A549 (cell line): Measurements from ENCODE around the gene ANKFN1. TPM values are rescaled to one million over a fixed set of nuclear protein-coding genes. Genes with fewer than 3 reads are reported as not detected.
A peak's percentile ranks its signal among the peaks of the same experiment; 100 is the strongest.

Experiments
- ATAC-seq, 2 experiments: fragments of 200-7000 bp in 1 of 2; fragments of >200 bp in 1 of 2; cut with Nextera tagmentation in 1 of 2; cut with Tn5 transposase in 1 of 2; 3 replicates each; pipeline versions ENCODE4 v1.8.0 to v1.9.1; 2018 to 2020; ENCODE audit warnings: mild to moderate bottlenecking in 1 of 2, moderate library complexity in 1 of 2
- CTCF ChIA-PET: fragments of 300-600 bp; sonication (Branson Sonifier 250); formaldehyde crosslinking; extraction: SDS; loops from one replicate; lab custom pipeline; 2021; ENCODE audit warnings: antibody characterized with exemption, inconsistent platforms; lab: Yijun Ruan, JAX
- POLR2A ChIA-PET: fragments of 350-600 bp; formaldehyde crosslinking; extraction: SDS; loops from one replicate; lab custom pipeline; 2021; ENCODE audit warnings: antibody characterized with exemption, inconsistent platforms; lab: Yijun Ruan, JAX
- DNase-seq, 2 experiments: peaks; one replicate each; pipeline versions ENCODE4 v3.0.0 to v3.0.0-alpha.2; 2011 to 2016; ENCODE audit warnings: low read depth in 1 of 2, low spot score in 1 of 2
- FAIRE-seq: peaks from 2 replicates; lab custom pipeline; 2011; peaks lifted over from hg19 to GRCh38; lab: Jason Lieb, UNC
- H3K27ac ChIP-seq, 2 experiments: fragments of >200 bp; sonication (Bioruptor Twin); formaldehyde crosslinking; 3 replicates each; pipeline ENCODE4 v1.5.1; 2016 to 2017
- H3K4me1 ChIP-seq: fragments of >200 bp; sonication (Bioruptor Twin); formaldehyde crosslinking; 3 replicates; pipeline ENCODE4 v1.6.1; 2016
- H3K4me2 ChIP-seq: fragments of >200 bp; sonication (Bioruptor Twin); formaldehyde crosslinking; 3 replicates; pipeline ENCODE4 v1.6.1; 2016
- H3K4me3 ChIP-seq: fragments of >200 bp; sonication (Bioruptor Twin); formaldehyde crosslinking; 3 replicates; pipeline ENCODE4 v1.5.1; 2016
- H3K9me3 ChIP-seq: fragments of >200 bp; sonication (Bioruptor Twin); formaldehyde crosslinking; 3 replicates; pipeline ENCODE4 v1.6.1; 2016
- CBX2 ChIP-seq: fragments of 200-600 bp; sonication (generic); IDR thresholded peaks from 2 replicates; pipeline ENCODE4 v1.6.1; 2016; ENCODE audit warnings: low read depth, mild to moderate bottlenecking, borderline replicate concordance
- CBX8 ChIP-seq: fragments of 200-600 bp; sonication (generic); IDR thresholded peaks from 2 replicates; pipeline ENCODE4 v1.6.1; 2016
- CEBPB ChIP-seq, 2 experiments: fragments of >200 bp in 1 of 2; sonication (Bioruptor Twin) in 1 of 2; formaldehyde crosslinking in 1 of 2; IDR thresholded peaks; 2 replicates each; pipeline ENCODE4 v1.6.1; 2012 to 2016
- CHD2 ChIP-seq: fragments of 150-350 bp; IDR thresholded peaks from 2 replicates; pipeline ENCODE4 v1.6.1; 2014; ENCODE audit warnings: low read length; ENCODE audit not compliant: partially characterized antibody
- EP300 ChIP-seq, 2 experiments: fragments of >200 bp; sonication (Bioruptor Twin); formaldehyde crosslinking; IDR thresholded peaks; 2 replicates in 1 of 2; 3 replicates in 1 of 2; pipeline ENCODE4 v1.6.1; 2016 to 2017
- ESRRA ChIP-seq: fragments of 150-350 bp; IDR thresholded peaks from 2 replicates; pipeline ENCODE4 v1.6.1; 2014; ENCODE audit warnings: mild to moderate bottlenecking, low read length, borderline replicate concordance
- FOSB ChIP-seq: fragments of 250-450 bp; sonication (Bioruptor Pico); IDR thresholded peaks from 2 replicates; pipeline ENCODE4 v1.5.0; 2020; ENCODE audit warnings: mild to moderate bottlenecking, moderate library complexity
- FOSL2 ChIP-seq, 2 experiments: fragments of 450-650 bp in 1 of 2; fragments of >200 bp in 1 of 2; sonication (Bioruptor Twin) in 1 of 2; formaldehyde crosslinking; IDR thresholded peaks; 2 replicates each; pipeline versions ENCODE4 v1.5.0 to v1.6.1; 2016 to 2020; ENCODE audit warnings: mild to moderate bottlenecking in 1 of 2, moderate library complexity in 1 of 2
- GATA3 ChIP-seq: IDR thresholded peaks from 2 replicates; pipeline ENCODE4 v1.6.1; 2012; ENCODE audit warnings: borderline replicate concordance
- HEYL ChIP-seq: fragments of 250-450 bp; sonication (Bioruptor Pico); IDR thresholded peaks from 2 replicates; pipeline ENCODE4 v1.8.0; 2021; ENCODE audit warnings: mild to moderate bottlenecking, moderate library complexity
- JUNB ChIP-seq: fragments of >200 bp; sonication (Bioruptor Twin); formaldehyde crosslinking; IDR thresholded peaks from 2 replicates; pipeline ENCODE4 v1.6.1; 2016
- MAZ ChIP-seq: fragments of 150-350 bp; IDR thresholded peaks from 2 replicates; pipeline ENCODE4 v1.6.1; 2014; ENCODE audit warnings: antibody characterized with exemption, low read depth, low read length, borderline replicate concordance
- NFE2L2 ChIP-seq: fragments of 150-350 bp; conservative IDR thresholded peaks from 2 replicates; pipeline ENCODE4 v1.6.1; 2014; ENCODE audit warnings: low read length
- NR3C1 ChIP-seq: fragments of >200 bp; sonication (Bioruptor Twin); formaldehyde crosslinking; IDR thresholded peaks from 3 replicates; pipeline ENCODE4 v1.6.1; 2017
- RAD21 ChIP-seq, 2 experiments: fragments of >200 bp in 1 of 2; sonication (Bioruptor Twin) in 1 of 2; formaldehyde crosslinking in 1 of 2; IDR thresholded peaks in 1 of 2; conservative IDR thresholded peaks in 1 of 2; 2 replicates in 1 of 2; 3 replicates in 1 of 2; pipeline ENCODE4 v1.6.1; 2012 to 2018; ENCODE audit warnings: inconsistent platforms in 1 of 2
- RARB ChIP-seq: fragments of 250-450 bp; sonication (Bioruptor Pico); IDR thresholded peaks from 2 replicates; pipeline ENCODE4 v1.8.0; 2021; ENCODE audit warnings: mild to moderate bottlenecking, moderate library complexity
- RNF2 ChIP-seq: fragments of 200-600 bp; sonication (generic); IDR thresholded peaks from 2 replicates; pipeline ENCODE4 v1.6.1; 2016; ENCODE audit warnings: low read depth, mild to moderate bottlenecking, antibody characterized with exemption, moderate library complexity, borderline replicate concordance
- SREBF2 ChIP-seq: fragments of 450-650 bp; IDR thresholded peaks from 2 replicates; pipeline ENCODE4 v1.6.1; 2014; ENCODE audit warnings: mild to moderate bottlenecking, moderate library complexity
- TP53 ChIP-seq: fragments of 250-450 bp; sonication (Bioruptor Pico); IDR thresholded peaks from 2 replicates; pipeline ENCODE4 v1.5.0; 2021; ENCODE audit warnings: mild to moderate bottlenecking, moderate library complexity
- ZC3H11A ChIP-seq: fragments of 450-650 bp; IDR thresholded peaks from 2 replicates; pipeline ENCODE4 v1.6.1; 2014; ENCODE audit warnings: antibody characterized with exemption, mild to moderate bottlenecking
- ZFP36 ChIP-seq: fragments of 450-650 bp; IDR thresholded peaks from 2 replicates; pipeline ENCODE4 v1.6.1; 2014; ENCODE audit warnings: borderline replicate concordance; ENCODE audit not compliant: partially characterized antibody
- WGBS: methylation state at CpG from one replicate; pipeline ENCODE4 v1.1.6; 2017; ENCODE audit errors: missing lambda C conversion rate; 5-methylcytosine and 5-hydroxymethylcytosine counted together
- polyA plus RNA-seq, 4 experiments: library from polyadenylated mRNA; depleted of rRNA in 3 of 4; stranded (reverse); fragments of >200 nt; fragmentation: RNase III in 1 of 4; extraction: RNeasy Plus Mini Kit Qiagen cat#74134 plus additional on column Dnase treatment in 1 of 4; gene quantifications; 2 replicates in 3 of 4; 3 replicates in 1 of 4; pipeline ENCODE4 v1.2.3, GENCODE V29; 2011 to 2017
- TF ChIP-seq, protein P1 (sequence below): fragments of >200 bp; sonication (Bioruptor Twin); formaldehyde crosslinking; IDR thresholded peaks from 3 replicates; pipeline ENCODE4 v1.5.1; 2016
- TF ChIP-seq, protein P2 (sequence below): IDR thresholded peaks from 2 replicates; pipeline ENCODE4 v1.6.1; 2012; ENCODE audit warnings: low read depth, borderline replicate concordance
- TF ChIP-seq, protein P3 (sequence below): fragments of 250-450 bp; sonication (Bioruptor Pico); IDR thresholded peaks from 2 replicates; pipeline ENCODE4 v1.5.0; 2021; ENCODE audit warnings: mild to moderate bottlenecking, moderate library complexity, borderline replicate concordance
- TF ChIP-seq, protein P4 (sequence below): fragments of 450-650 bp; IDR thresholded peaks from 2 replicates; pipeline ENCODE4 v1.6.1; 2014; ENCODE audit warnings: antibody characterized with exemption
- TF ChIP-seq, protein P5 (sequence below): fragments of 250-450 bp; sonication (Bioruptor Pico); IDR thresholded peaks from 2 replicates; pipeline ENCODE4 v1.5.0; 2020; ENCODE audit warnings: low read depth, mild to moderate bottlenecking, moderate library complexity
- TF ChIP-seq, protein P6 (sequence below): IDR thresholded peaks from 2 replicates; pipeline ENCODE4 v1.6.1; 2012

ANKFN1 gene
- polyA plus RNA-seq, 2 of the 4 experiments (the other 2 are of a cell fraction), result 0.37 TPM; not detected in 1

DNA sequence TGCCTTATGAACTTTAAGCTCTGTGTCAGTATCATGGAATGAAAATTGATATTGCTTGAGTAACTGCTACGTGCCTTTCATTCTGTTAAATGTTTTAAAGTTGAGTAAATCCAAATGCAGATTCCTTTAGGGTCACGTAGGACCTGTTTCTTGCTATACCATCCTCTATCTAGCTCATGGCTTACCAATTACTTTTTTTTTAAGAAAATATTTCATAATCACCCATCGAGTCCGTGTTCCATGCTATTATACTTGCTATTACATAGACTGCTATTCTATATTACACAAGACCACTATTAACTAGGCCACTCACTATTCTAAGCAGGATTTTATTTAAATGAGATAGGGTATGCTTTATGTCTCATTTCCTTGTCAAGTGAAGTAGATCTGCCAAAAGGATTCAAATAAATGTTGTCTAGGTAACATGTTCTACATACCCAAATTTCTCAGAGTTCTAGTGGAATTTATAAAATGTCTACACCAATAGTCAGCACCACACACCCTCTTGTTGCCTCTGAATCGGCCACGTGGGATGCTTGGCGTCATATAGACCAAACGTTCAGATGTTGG is 11.9 kb downstream of the ANKFN1 start:
- TF ChIP-seq ZC3H11A, result no peak
- no peak for TF ChIP-seq RAD21 (conservative IDR thresholded peaks at IDR 0.05 in 1 of 2, IDR thresholded peaks at IDR 0.05 in 1 of 2)
- TF ChIP-seq FOSL2 (IDR thresholded peaks at IDR 0.05), result no peak
- TF ChIP-seq FOSL2 (CRISPR knock-in tag; IDR thresholded peaks at IDR 0.05), result no peak
- TF ChIP-seq CEBPB (IDR thresholded peaks at IDR 0.05), result no peak
- TF ChIP-seq, protein P1, sequence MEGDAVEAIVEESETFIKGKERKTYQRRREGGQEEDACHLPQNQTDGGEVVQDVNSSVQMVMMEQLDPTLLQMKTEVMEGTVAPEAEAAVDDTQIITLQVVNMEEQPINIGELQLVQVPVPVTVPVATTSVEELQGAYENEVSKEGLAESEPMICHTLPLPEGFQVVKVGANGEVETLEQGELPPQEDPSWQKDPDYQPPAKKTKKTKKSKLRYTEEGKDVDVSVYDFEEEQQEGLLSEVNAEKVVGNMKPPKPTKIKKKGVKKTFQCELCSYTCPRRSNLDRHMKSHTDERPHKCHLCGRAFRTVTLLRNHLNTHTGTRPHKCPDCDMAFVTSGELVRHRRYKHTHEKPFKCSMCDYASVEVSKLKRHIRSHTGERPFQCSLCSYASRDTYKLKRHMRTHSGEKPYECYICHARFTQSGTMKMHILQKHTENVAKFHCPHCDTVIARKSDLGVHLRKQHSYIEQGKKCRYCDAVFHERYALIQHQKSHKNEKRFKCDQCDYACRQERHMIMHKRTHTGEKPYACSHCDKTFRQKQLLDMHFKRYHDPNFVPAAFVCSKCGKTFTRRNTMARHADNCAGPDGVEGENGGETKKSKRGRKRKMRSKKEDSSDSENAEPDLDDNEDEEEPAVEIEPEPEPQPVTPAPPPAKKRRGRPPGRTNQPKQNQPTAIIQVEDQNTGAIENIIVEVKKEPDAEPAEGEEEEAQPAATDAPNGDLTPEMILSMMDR, result no peak
- TF ChIP-seq, protein P2, sequence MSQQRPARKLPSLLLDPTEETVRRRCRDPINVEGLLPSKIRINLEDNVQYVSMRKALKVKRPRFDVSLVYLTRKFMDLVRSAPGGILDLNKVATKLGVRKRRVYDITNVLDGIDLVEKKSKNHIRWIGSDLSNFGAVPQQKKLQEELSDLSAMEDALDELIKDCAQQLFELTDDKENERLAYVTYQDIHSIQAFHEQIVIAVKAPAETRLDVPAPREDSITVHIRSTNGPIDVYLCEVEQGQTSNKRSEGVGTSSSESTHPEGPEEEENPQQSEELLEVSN, result no peak
- no peak for TF ChIP-seq JUNB
- TF ChIP-seq, protein P3, sequence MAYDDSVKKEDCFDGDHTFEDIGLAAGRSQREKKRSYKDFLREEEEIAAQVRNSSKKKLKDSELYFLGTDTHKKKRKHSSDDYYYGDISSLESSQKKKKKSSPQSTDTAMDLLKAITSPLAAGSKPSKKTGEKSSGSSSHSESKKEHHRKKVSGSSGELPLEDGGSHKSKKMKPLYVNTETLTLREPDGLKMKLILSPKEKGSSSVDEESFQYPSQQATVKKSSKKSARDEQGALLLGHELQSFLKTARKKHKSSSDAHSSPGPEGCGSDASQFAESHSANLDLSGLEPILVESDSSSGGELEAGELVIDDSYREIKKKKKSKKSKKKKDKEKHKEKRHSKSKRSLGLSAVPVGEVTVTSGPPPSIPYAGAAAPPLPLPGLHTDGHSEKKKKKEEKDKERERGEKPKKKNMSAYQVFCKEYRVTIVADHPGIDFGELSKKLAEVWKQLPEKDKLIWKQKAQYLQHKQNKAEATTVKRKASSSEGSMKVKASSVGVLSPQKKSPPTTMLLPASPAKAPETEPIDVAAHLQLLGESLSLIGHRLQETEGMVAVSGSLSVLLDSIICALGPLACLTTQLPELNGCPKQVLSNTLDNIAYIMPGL (CRISPR knock-in tag), result no peak
- TF ChIP-seq ZFP36, result no peak
- TF ChIP-seq HEYL, result no peak
- TF ChIP-seq, protein P4, sequence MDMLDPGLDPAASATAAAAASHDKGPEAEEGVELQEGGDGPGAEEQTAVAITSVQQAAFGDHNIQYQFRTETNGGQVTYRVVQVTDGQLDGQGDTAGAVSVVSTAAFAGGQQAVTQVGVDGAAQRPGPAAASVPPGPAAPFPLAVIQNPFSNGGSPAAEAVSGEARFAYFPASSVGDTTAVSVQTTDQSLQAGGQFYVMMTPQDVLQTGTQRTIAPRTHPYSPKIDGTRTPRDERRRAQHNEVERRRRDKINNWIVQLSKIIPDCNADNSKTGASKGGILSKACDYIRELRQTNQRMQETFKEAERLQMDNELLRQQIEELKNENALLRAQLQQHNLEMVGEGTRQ, result no peak
- TF ChIP-seq, protein P5, sequence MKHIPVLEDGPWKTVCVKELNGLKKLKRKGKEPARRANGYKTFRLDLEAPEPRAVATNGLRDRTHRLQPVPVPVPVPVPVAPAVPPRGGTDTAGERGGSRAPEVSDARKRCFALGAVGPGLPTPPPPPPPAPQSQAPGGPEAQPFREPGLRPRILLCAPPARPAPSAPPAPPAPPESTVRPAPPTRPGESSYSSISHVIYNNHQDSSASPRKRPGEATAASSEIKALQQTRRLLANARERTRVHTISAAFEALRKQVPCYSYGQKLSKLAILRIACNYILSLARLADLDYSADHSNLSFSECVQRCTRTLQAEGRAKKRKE (CRISPR knock-in tag), result no peak
- no peak for TF ChIP-seq CHD2
- no peak for TF ChIP-seq MAZ
- TF ChIP-seq, all 56 proteins: peak for 0
- FAIRE-seq (peak; percentile 61), DNase-seq (no peak), ATAC-seq (no peak)
- H3K9me3 ChIP-seq, result no peaks in the 10 kb centered on the region
- H3K4me1 ChIP-seq, result no peaks in the 10 kb centered on the region
- H3K27ac ChIP-seq, result no peak overlapping the region
- ChIA-PET POLR2A (no interaction called here), CTCF (no interaction called here)
- WGBS, result 9% methylated on average over 8 of the region's 8 CpGs
- H3K4me3 ChIP-seq, result no peak overlapping the region
- H3K4me2 ChIP-seq, result no peak overlapping the region

DNA sequence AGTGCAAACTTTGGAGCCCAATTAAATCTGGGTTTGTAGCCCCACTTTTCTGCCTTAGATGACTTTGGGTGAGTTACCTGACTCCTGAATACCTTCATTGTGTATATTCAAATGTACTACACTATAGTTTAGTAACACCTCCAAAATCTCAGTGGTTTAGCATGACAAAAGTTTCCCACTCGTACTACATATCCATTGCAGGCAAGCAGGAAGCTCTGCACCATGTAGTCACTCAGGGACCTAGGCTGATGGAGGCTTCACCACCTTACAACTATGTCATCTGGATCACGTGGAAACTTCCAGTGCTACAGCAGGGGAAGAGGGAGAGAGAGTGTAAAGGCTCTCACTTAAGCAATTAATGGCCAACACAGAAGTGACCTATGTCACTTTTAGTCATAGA is 14.2 kb downstream of the ANKFN1 start:
- Histone ChIP-seq H3K27ac (no peak overlapping the region), H3K4me2 (no peak overlapping the region), H3K9me3 (no peaks in the 10 kb centered on the region), H3K4me3 (no peak overlapping the region), H3K4me1 (no peaks in the 10 kb centered on the region)
- DNase-seq (no peak), FAIRE-seq (no peak), ATAC-seq (no peak)
- POLR2A ChIA-PET, result no interaction called here
- CTCF ChIA-PET, result no interaction called here
- 13% methylated on average over 2 of the region's 2 CpGs for WGBS
- TF ChIP-seq ESRRA (no peak), SREBF2 (no peak), RARB (CRISPR knock-in tag) (no peak), TP53 (no peak), EP300 (IDR thresholded peaks at IDR 0.05) (no peak), GATA3 (no peak), ZFP36 (no peak), CBX2 (no peak), FOSB (CRISPR knock-in tag) (no peak), RNF2 (no peak), MAZ (no peak), FOSL2 (IDR thresholded peaks at IDR 0.05) (no peak), FOSL2 (CRISPR knock-in tag; IDR thresholded peaks at IDR 0.05) (no peak), CBX8 (no peak), NR3C1 (no peak), NFE2L2 (no peak)
- TF ChIP-seq, protein P6, sequence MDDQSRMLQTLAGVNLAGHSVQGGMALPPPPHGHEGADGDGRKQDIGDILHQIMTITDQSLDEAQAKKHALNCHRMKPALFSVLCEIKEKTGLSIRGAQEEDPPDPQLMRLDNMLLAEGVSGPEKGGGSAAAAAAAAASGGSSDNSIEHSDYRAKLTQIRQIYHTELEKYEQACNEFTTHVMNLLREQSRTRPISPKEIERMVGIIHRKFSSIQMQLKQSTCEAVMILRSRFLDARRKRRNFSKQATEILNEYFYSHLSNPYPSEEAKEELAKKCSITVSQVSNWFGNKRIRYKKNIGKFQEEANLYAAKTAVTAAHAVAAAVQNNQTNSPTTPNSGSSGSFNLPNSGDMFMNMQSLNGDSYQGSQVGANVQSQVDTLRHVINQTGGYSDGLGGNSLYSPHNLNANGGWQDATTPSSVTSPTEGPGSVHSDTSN, result no peak
- TF ChIP-seq, protein P1, result no peak
